IMR-90 (cell line): Measurements from ENCODE around the gene PTPRCAP. TPM values are rescaled to one million over a fixed set of nuclear protein-coding genes. Genes with fewer than 3 reads are reported as not detected.

Experiments used
- ATAC-seq: fragments of 200-7000 bp; cut with Tn5 transposase; 2 replicates; pipeline ENCODE4 v1.9.1; 2020; ENCODE audit warnings: low read depth, mild to moderate bottlenecking, moderate library complexity
- BruUV-seq: library from RNA; stranded (reverse); fragments of 400-500 nt; replicated peaks from 2 replicates; lab custom pipeline; 2021; lab: Mats Ljungman, UMichigan
- CTCF ChIA-PET: fragments of 300-600 bp; formaldehyde crosslinking; extraction: SDS; loops from one replicate; lab custom pipeline; 2021; ENCODE audit warnings: antibody characterized with exemption; lab: Yijun Ruan, JAX
- POLR2A ChIA-PET: fragments of 300-600 bp; sonication (Branson Sonifier 250); formaldehyde crosslinking; loops from one replicate; lab custom pipeline; 2022; ENCODE audit warnings: antibody characterized with exemption; ENCODE audit not compliant: unreplicated experiment; lab: Charles Lee
- DNase-seq: peaks from one replicate; pipeline ENCODE4 v3.0.0; 2013
- H2AFZ ChIP-seq: replicated peaks from 2 replicates; pipeline ENCODE3; 2013; ENCODE audit warnings: low read length, mild to moderate bottlenecking; ENCODE audit not compliant: poor library complexity
- H2AK5ac ChIP-seq: 2 replicates; pipeline ENCODE4 v1.6.1; 2013; ENCODE audit warnings: low read depth, low read length, inconsistent platforms
- H2AK9ac ChIP-seq: replicated peaks from 2 replicates; pipeline ENCODE3; 2013; ENCODE audit warnings: mild to moderate bottlenecking, low read depth, low read length, moderate library complexity; ENCODE audit not compliant: poor library complexity
- H2BK120ac ChIP-seq: 2 replicates; pipeline ENCODE4 v1.6.1; 2013; ENCODE audit warnings: low read depth, low read length, inconsistent platforms
- H2BK15ac ChIP-seq: 3 replicates; pipeline ENCODE4 v1.6.1; 2013; ENCODE audit warnings: low read depth, low read length, inconsistent platforms
- H2BK20ac ChIP-seq: 2 replicates; pipeline ENCODE4 v1.6.1; 2013; ENCODE audit warnings: low read depth, mild to moderate bottlenecking, inconsistent platforms, low read length, moderate library complexity
- H2BK5ac ChIP-seq: 2 replicates; pipeline ENCODE4 v1.6.1; 2013; ENCODE audit warnings: mild to moderate bottlenecking, low read depth, low read length, inconsistent platforms; ENCODE audit not compliant: poor library complexity, severe bottlenecking
- H3K14ac ChIP-seq: replicated peaks from 2 replicates; pipeline ENCODE4 v1.6.1; 2013; ENCODE audit warnings: low read depth, low read length, inconsistent platforms
- H3K18ac ChIP-seq: 2 replicates; pipeline ENCODE4 v1.6.1; 2013; ENCODE audit warnings: low read depth, low read length, control low read depth
- H3K23ac ChIP-seq: 2 replicates; pipeline ENCODE4 v1.6.1; 2013; ENCODE audit warnings: low read depth, low read length, inconsistent platforms
- H3K27ac ChIP-seq: 2 replicates; pipeline ENCODE4 v1.5.1; 2013; ENCODE audit warnings: mild to moderate bottlenecking, control low read depth, low read length; ENCODE audit not compliant: insufficient read depth
- H3K27me3 ChIP-seq: 2 replicates; pipeline ENCODE4 v1.6.1; 2013; ENCODE audit warnings: low read length; ENCODE audit not compliant: control insufficient read depth, insufficient read depth
- H3K36me3 ChIP-seq: 2 replicates; pipeline ENCODE4 v1.6.1; 2013; ENCODE audit warnings: low read length, mixed read lengths; ENCODE audit not compliant: control insufficient read depth, insufficient read depth
- H3K4ac ChIP-seq: 2 replicates; pipeline ENCODE4 v1.6.1; 2013; ENCODE audit warnings: low read depth, low read length, inconsistent platforms
- H3K4me1 ChIP-seq: 2 replicates; pipeline ENCODE4 v1.6.1; 2013; ENCODE audit warnings: low read length, mixed read lengths; ENCODE audit not compliant: control insufficient read depth, insufficient read depth
- H3K4me2 ChIP-seq: 2 replicates; pipeline ENCODE4 v1.6.1; 2013; ENCODE audit warnings: low read depth, mild to moderate bottlenecking, control low read depth, low read length, moderate library complexity
- H3K4me3 ChIP-seq: 2 replicates; pipeline ENCODE4 v1.5.1; 2013; ENCODE audit warnings: low read depth, mild to moderate bottlenecking, control low read depth, low read length, moderate library complexity; ENCODE audit not compliant: insufficient read depth
- H3K56ac ChIP-seq: 2 replicates; pipeline ENCODE4 v1.6.1; 2013; ENCODE audit warnings: low read length, inconsistent platforms; ENCODE audit not compliant: insufficient read depth; ENCODE audit errors: extremely low read depth
- H3K79me1 ChIP-seq, 2 experiments: 2 replicates each; pipeline ENCODE4 v1.6.1; 2013; ENCODE audit warnings: low read length in 2 of 2, inconsistent platforms in 1 of 2, low read depth in 1 of 2
- H3K9ac ChIP-seq: 2 replicates; pipeline ENCODE4 v1.6.1; 2013; ENCODE audit warnings: low read depth, low read length, control low read depth
- H3K9me1 ChIP-seq: 2 replicates; pipeline ENCODE4 v1.6.1; 2013; ENCODE audit warnings: low read length, inconsistent platforms; ENCODE audit not compliant: insufficient read depth
- H3K9me3 ChIP-seq: 2 replicates; pipeline ENCODE4 v1.6.1; 2013; ENCODE audit warnings: low read length; ENCODE audit not compliant: control insufficient read depth, insufficient read depth
- H4K20me1 ChIP-seq: 2 replicates; pipeline ENCODE4 v1.6.1; 2013; ENCODE audit warnings: low read length, inconsistent platforms; ENCODE audit not compliant: insufficient read depth
- H4K5ac ChIP-seq: 2 replicates; pipeline ENCODE4 v1.6.1; 2013; ENCODE audit warnings: mild to moderate bottlenecking, low read depth, low read length, control low read depth
- H4K8ac ChIP-seq, 2 experiments: 2 replicates each; pipeline ENCODE4 v1.6.1; 2013; ENCODE audit warnings: low read depth in 2 of 2, low read length in 2 of 2, control low read depth in 1 of 2, inconsistent platforms in 1 of 2
- H4K91ac ChIP-seq: 2 replicates; pipeline ENCODE4 v1.6.1; 2013; ENCODE audit warnings: low read depth, low read length, inconsistent platforms; ENCODE audit not compliant: insufficient read depth
- BHLHE40 ChIP-seq: fragments of 150-350 bp; IDR thresholded peaks from 2 replicates; pipeline ENCODE4 v1.6.1; 2016; ENCODE audit warnings: mild to moderate bottlenecking, low read depth, low read length
- CEBPB ChIP-seq: IDR thresholded peaks from 2 replicates; pipeline ENCODE4 v1.6.1; 2012; ENCODE audit warnings: low read depth, low read length, improper control_type of control experiment
- CHD1 ChIP-seq: IDR thresholded peaks from 2 replicates; pipeline ENCODE4 v1.6.1; 2012; ENCODE audit warnings: low read depth, low read length, improper control_type of control experiment
- ELK1 ChIP-seq: fragments of 150-350 bp; IDR thresholded peaks from 2 replicates; pipeline ENCODE4 v1.6.1; 2016; ENCODE audit warnings: low read depth, mild to moderate bottlenecking, low read length, moderate library complexity, borderline replicate concordance
- FOS ChIP-seq: fragments of 150-350 bp; IDR thresholded peaks from 2 replicates; pipeline ENCODE4 v1.6.1; 2016; ENCODE audit warnings: low read depth, low read length
- MAFK ChIP-seq: IDR thresholded peaks from 2 replicates; pipeline ENCODE4 v1.6.1; 2012; ENCODE audit warnings: low read depth, low read length, improper control_type of control experiment
- MXI1 ChIP-seq: IDR thresholded peaks from 2 replicates; pipeline ENCODE4 v1.6.1; 2012; ENCODE audit warnings: low read depth, mild to moderate bottlenecking, low read length, moderate library complexity, borderline replicate concordance
- NFE2L2 ChIP-seq: fragments of 150-350 bp; IDR thresholded peaks from 2 replicates; pipeline ENCODE4 v1.6.1; 2016; ENCODE audit warnings: low read depth, mild to moderate bottlenecking, low read length
- POLR2A ChIP-seq: IDR thresholded peaks from 2 replicates; pipeline ENCODE4 v1.6.1; 2012; ENCODE audit warnings: mild to moderate bottlenecking, low read depth, low read length
- SMC3 ChIP-seq: fragments of 150-350 bp; IDR thresholded peaks from 2 replicates; pipeline ENCODE4 v1.6.1; 2016; ENCODE audit warnings: low read depth, mild to moderate bottlenecking, antibody characterized with exemption, low read length, moderate library complexity
- USF2 ChIP-seq: fragments of 150-350 bp; IDR thresholded peaks from 2 replicates; pipeline ENCODE4 v1.6.1; 2017; ENCODE audit warnings: mild to moderate bottlenecking, antibody characterized with exemption, low read length, low read depth
- WGBS, 2 experiments: methylation state at CpG; one replicate each; pipeline versions ENCODE4 v1.1.5 to v1.1.7; 2013; ENCODE audit warnings: missing lambda C conversion rate in 2 of 2; ENCODE audit not compliant: insufficient read length in 1 of 2; ENCODE audit errors: extremely low coverage in 2 of 2; 5-methylcytosine and 5-hydroxymethylcytosine counted together
- dilution Hi-C: fragments of 300-500 bp; cut with HindIII; formaldehyde crosslinking; loops from one replicate; pipeline ENCODE4 v1.14.3; 2018; ENCODE audit warnings: low sequenced_read_pairs; ENCODE audit not compliant: unreplicated experiment
- in situ Hi-C: fragments of 300-500 bp; cut with MboI; formaldehyde crosslinking; loops from 3 replicates; pipeline ENCODE4 v1.14.3; 2019; ENCODE audit warnings: low sequenced_read_pairs, inconsistent platforms, mixed read lengths
- intact Hi-C: fragments of 100-400 bp; cut with micrococcal nuclease; formaldehyde crosslinking; loops from 2 replicates; pipeline ENCODE4 v1.10.0; 2022
- polyA plus RNA-seq, 3 experiments: library from polyadenylated mRNA; depleted of rRNA; stranded (reverse); fragments of >200 nt; gene quantifications; 2 replicates each; pipeline ENCODE4 v1.2.3, GENCODE V29; 2012; ENCODE audit warnings: low replicate concordance in 1 of 3
- total RNA-seq: library from RNA; depleted of rRNA; stranded (reverse); fragments of >200 nt; gene quantifications from 2 replicates; pipeline ENCODE4 v1.2.3, GENCODE V29; 2012

The PTPRCAP gene
- total and polyA plus RNA-seq, 2 of the 4 experiments (the other 2 are of a cell fraction): 0.24 TPM; not detected in 1

- ATAC-seq (no peak), DNase-seq (no peak)
- no peak overlapping the region for H3K56ac ChIP-seq
- peaks cover 8% of the 10 kb centered on the region; the same call in 1 of the 2 replicates for H3K9me1 ChIP-seq
- H4K91ac ChIP-seq: no peak overlapping the region
- H2BK120ac ChIP-seq: no peak overlapping the region
- no peak overlapping the region for H3K27ac ChIP-seq
- dilution Hi-C loops: no loop called here
- no peak overlapping the region for H2AK5ac ChIP-seq
- H4K5ac ChIP-seq: no peak overlapping the region
- in situ Hi-C loops: no loop called here
- no peak overlapping the region for H3K18ac ChIP-seq
- CTCF ChIA-PET: no interaction called here
- no peak overlapping the region for H3K14ac ChIP-seq
- H3K27me3 ChIP-seq: no peaks in the 10 kb centered on the region
- H2BK15ac ChIP-seq: no peak overlapping the region
- no peak overlapping the region for H2BK5ac ChIP-seq
- H2AFZ ChIP-seq: no peak overlapping the region
- TF ChIP-seq USF2 (no peak), MAFK (no peak), MXI1 (no peak), BHLHE40 (no peak), CEBPB (no peak), ELK1 (no peak), CHD1 (no peak), SMC3 (no peak), NFE2L2 (no peak), FOS (no peak), POLR2A (no peak)
- peaks cover 55% of the 10 kb centered on the region for H3K36me3 ChIP-seq
- no peak overlapping the region for H3K23ac ChIP-seq
- H3K9ac ChIP-seq: no peak overlapping the region
- peaks cover 8% of the 10 kb centered on the region for H4K20me1 ChIP-seq
- no peaks in the 10 kb centered on the region for H3K9me3 ChIP-seq
- no TSS peak for BruUV-seq
- H3K4me3 ChIP-seq: no peak overlapping the region
- POLR2A ChIA-PET: interaction anchor here (0.5 kb wide), 1 partner anchor 31 kb away, joined by 12 read pairs; no protein-coding TSS in a partner anchor
- WGBS, 2 experiments: 88% methylated on average over 8 of the region's 41 CpGs; no CpG with 5 or more reads in 1 of the 2 experiments
- no peak overlapping the region for H3K4me2 ChIP-seq
- peaks cover 8 to 26% of the 10 kb centered on the region in 2 experiments for H3K79me1 ChIP-seq
- intact Hi-C loops: no loop called here
- H4K8ac ChIP-seq: no peak overlapping the region
- H2BK20ac ChIP-seq: no peak overlapping the region
- H3K4ac ChIP-seq: no peak overlapping the region
- H2AK9ac ChIP-seq: no peak overlapping the region
- peaks cover 2% of the 10 kb centered on the region; the same call in 1 of the 2 replicates for H3K4me1 ChIP-seq
Observed at GRCh38 chr11:67438158-67438902, 848 bp upstream of the PTPRCAP start.
